C4-2B (cell line): ENCODE measurements around the gene NES.

Experiments used
- CTCF ChIP-seq: fragments of 450-650 bp; conservative IDR thresholded peaks from 2 replicates; pipeline ENCODE4 v1.5.1; 2017; ENCODE audit warnings: mild to moderate bottlenecking
- ZFX ChIP-seq: fragments of 450-650 bp; IDR thresholded peaks from 2 replicates; pipeline ENCODE4 v1.6.1; 2017

GRCh38 chr1:156646738-156647211 is 30.4 kb downstream of the NES start:
- TF ChIP-seq CTCF = no peak
- no peak for TF ChIP-seq ZFX
